Vagina (tissue), 2 donors: ENCODE measurements around the gene PACC1. TPM values are rescaled to one million over a fixed set of nuclear protein-coding genes. Genes with fewer than 3 reads are reported as not detected.

ENCODE experiments used
- DNase-seq, 2 donors: peaks; one replicate each; pipeline ENCODE4 v3.0.0-alpha.2; 2017; ENCODE audit errors: extremely low spot score in 2 of 2
- H3K27ac ChIP-seq: fragments of 200-600 bp; sonication (generic); one replicate; pipeline ENCODE4 v1.5.1; 2019
- H3K27me3 ChIP-seq: fragments of 200-600 bp; sonication (generic); one replicate; pipeline ENCODE4 v1.5.1; 2019
- H3K36me3 ChIP-seq, 2 donors: fragments of 200-600 bp; sonication (generic); one replicate each; pipeline ENCODE4 v1.5.1; 2017 to 2019
- H3K4me1 ChIP-seq: fragments of 200-600 bp; sonication (generic); one replicate; pipeline ENCODE4 v1.5.1; 2019
- H3K4me3 ChIP-seq, 2 donors: fragments of 200-600 bp; sonication (generic); 1 replicate in 1 of 2; 2 replicates in 1 of 2; pipeline ENCODE4 v1.5.1; 2016 to 2019
- H3K9me3 ChIP-seq: fragments of 200-600 bp; sonication (generic); one replicate; pipeline ENCODE4 v1.5.1; 2019
- CTCF ChIP-seq, 3 experiments: fragments of 450-650 bp in 2 of 3; fragments of 200-600 bp in 1 of 3; sonication (generic) in 1 of 3; IDR thresholded peaks; one replicate each; pipeline ENCODE4 v1.5.1; 2017 to 2019; ENCODE audit warnings: antibody characterized with exemption in 3 of 3, mild to moderate bottlenecking in 2 of 3, moderate library complexity in 2 of 3
- POLR2A ChIP-seq, 2 donors: fragments of 450-650 bp; IDR thresholded peaks; one replicate each; pipeline ENCODE4 v1.6.1; 2017; ENCODE audit warnings: antibody characterized with exemption in 2 of 2, mild to moderate bottlenecking in 2 of 2, moderate library complexity in 2 of 2
- POLR2AphosphoS5 ChIP-seq, 2 donors: sonication (generic); formaldehyde crosslinking; IDR thresholded peaks; one replicate each; pipeline ENCODE4 v1.9.0; 2017; ENCODE audit warnings: antibody characterized with exemption in 2 of 2, mild to moderate bottlenecking in 2 of 2, low read depth in 1 of 2; ENCODE audit not compliant: insufficient read depth in 1 of 2
- intact Hi-C: fragments of 100-400 bp; cut with DNase I; formaldehyde crosslinking; loops from one replicate; pipeline ENCODE4 v1.15.1; 2023
- total RNA-seq: library from RNA; depleted of rRNA; stranded (reverse); fragments of >200 nt; gene quantifications from one replicate; pipeline ENCODE4 v1.2.3, GENCODE V29; 2016

Gene PACC1
- total RNA-seq, 1 donor from 2014 or later, result 6.1 TPM

GRCh38 chr1:212367474-212368072 lies 47.1 kb downstream of the PACC1 start:
- H3K9me3 ChIP-seq, result no peaks in the 10 kb centered on the region
- TF ChIP-seq POLR2A (IDR thresholded peaks at IDR 0.05) (no peak), CTCF (IDR thresholded peaks at IDR 0.05) (no peak), POLR2AphosphoS5 (IDR thresholded peaks at IDR 0.05; ENCODE audit: insufficient read depth in 1 of 2, low read depth in 1 of 2) (no peak)
- no peaks in the 10 kb centered on the region for H3K27me3 ChIP-seq
- peaks cover 0 to under 1% of the 10 kb centered on the region in 2 donors for H3K36me3 ChIP-seq
- no peaks in the 10 kb centered on the region for H3K4me1 ChIP-seq
- no peak overlapping the region for H3K27ac ChIP-seq
- DNase-seq, result no peak
- intact Hi-C loops, result loop anchor here (5.0 kb wide), 1 partner anchor 295 kb away; no protein-coding TSS in a partner anchor
- H3K4me3 ChIP-seq, result no peak overlapping the region

- H3K27ac ChIP-seq, result no peak overlapping the region
- H3K4me3 ChIP-seq, result no peak overlapping the region
- intact Hi-C loops, result loop anchor here (5.0 kb wide), 1 partner anchor 295 kb away; no protein-coding TSS in a partner anchor
- H3K9me3 ChIP-seq, result no peaks in the 10 kb centered on the region
- TF ChIP-seq POLR2AphosphoS5 (IDR thresholded peaks at IDR 0.05; ENCODE audit: insufficient read depth in 1 of 2, low read depth in 1 of 2), result no peak
- no peak for TF ChIP-seq CTCF (IDR thresholded peaks at IDR 0.05)
- no peaks in the 10 kb centered on the region for H3K4me1 ChIP-seq
- DNase-seq, result no peak
- H3K36me3 ChIP-seq, result peaks cover 0 to 5% of the 10 kb centered on the region in 2 donors
- no peaks in the 10 kb centered on the region for H3K27me3 ChIP-seq
These were observed 47.8 kb downstream of the PACC1 start for GRCh38 chr1:212366901-212367300.

- no peak for DNase-seq
- intact Hi-C loops, result loop anchor here (5.0 kb wide), 1 partner anchor 293 kb away; no protein-coding TSS in a partner anchor
- H3K4me1 ChIP-seq, result no peaks in the 10 kb centered on the region
- H3K27me3 ChIP-seq, result no peaks in the 10 kb centered on the region
- no peak for TF ChIP-seq POLR2AphosphoS5 (IDR thresholded peaks at IDR 0.05; ENCODE audit: insufficient read depth in 1 of 2, low read depth in 1 of 2)
- TF ChIP-seq POLR2A (IDR thresholded peaks at IDR 0.05), result no peak
- no peak for TF ChIP-seq CTCF (IDR thresholded peaks at IDR 0.05)
- no peak overlapping the region for H3K27ac ChIP-seq
- no peak overlapping the region for H3K4me3 ChIP-seq
- H3K9me3 ChIP-seq, result no peaks in the 10 kb centered on the region
- H3K36me3 ChIP-seq, result peaks cover 0 to 23% of the 10 kb centered on the region in 2 donors
These were observed 49.7 kb downstream of the PACC1 start for GRCh38 chr1:212364985-212365384.

GRCh38 chr1:212359794-212360479 lies 54.7 kb downstream of the PACC1 start:
- intact Hi-C loops, result no loop called here
- H3K36me3 ChIP-seq, result peaks cover 0 to 56% of the 10 kb centered on the region in 2 donors
- H3K4me3 ChIP-seq, result no peak overlapping the region
- no peaks in the 10 kb centered on the region for H3K27me3 ChIP-seq
- no peak overlapping the region for H3K27ac ChIP-seq
- no peaks in the 10 kb centered on the region for H3K4me1 ChIP-seq
- TF ChIP-seq CTCF (IDR thresholded peaks at IDR 0.05) (no peak), POLR2AphosphoS5 (IDR thresholded peaks at IDR 0.05; ENCODE audit: insufficient read depth in 1 of 2, low read depth in 1 of 2) (no peak), POLR2A (IDR thresholded peaks at IDR 0.05) (no peak)
- no peaks in the 10 kb centered on the region for H3K9me3 ChIP-seq
- no peak for DNase-seq
